ENCODE results near the gene NUB1. TPM values are rescaled to one million over a fixed set of nuclear protein-coding genes. Genes with fewer than 3 reads are reported as not detected.

Gene NUB1
- total and polyA plus RNA-seq, 7 donors, result 23.6 to 56.2 (median 46.0) TPM

DNA sequence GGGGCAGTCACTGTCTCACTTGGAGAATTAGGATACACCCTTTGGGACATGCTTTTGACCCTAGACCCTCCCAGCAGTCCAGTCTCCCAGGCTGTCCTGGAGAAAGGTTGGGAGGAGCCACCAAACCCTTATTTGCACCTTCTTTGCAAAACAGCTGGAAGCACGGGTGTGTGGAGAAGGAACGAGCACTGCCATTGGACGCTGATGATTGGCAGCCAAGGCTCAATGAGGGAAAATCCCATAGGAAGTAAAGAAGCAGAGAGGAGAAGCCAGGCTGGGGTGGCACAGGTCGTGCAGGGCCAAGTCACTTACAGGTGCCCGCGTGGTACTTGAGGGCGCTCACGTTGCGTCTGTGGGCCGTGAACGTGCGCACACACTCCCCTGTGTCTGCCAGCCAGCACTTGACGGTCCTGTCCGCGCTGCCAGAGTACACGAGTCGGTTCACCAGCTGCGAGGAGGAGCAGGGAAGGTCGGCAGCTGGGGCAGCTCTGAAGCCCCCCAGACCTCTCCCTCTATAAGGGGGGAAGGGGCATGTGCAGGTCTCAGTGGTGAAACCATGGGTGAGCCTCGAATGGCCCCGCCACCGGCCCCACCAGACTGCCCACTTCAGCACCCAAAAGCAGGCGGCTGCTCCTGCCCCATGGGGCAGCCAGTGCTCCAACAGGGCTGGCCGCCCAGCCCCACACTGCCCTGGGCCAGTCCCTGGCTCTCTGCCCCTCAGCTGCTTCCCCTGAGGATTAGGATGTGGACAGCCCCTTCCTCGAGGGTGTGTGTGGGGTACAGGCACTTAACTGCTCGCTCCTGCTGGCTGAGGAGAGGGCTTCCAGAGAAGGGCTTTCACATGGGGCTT, 43.4 kb downstream of the NUB1 start:
- Histone ChIP-seq H3K4me3 (no peak overlapping the region), H3K27me3 (ENCODE audit: insufficient read depth in 3 of 3, low read length in 2 of 3) (peaks cover 0 to 38% (median 20%) of the 10 kb centered on the region in 3 donors), H3K4me1 (peaks cover 13% of the 10 kb centered on the region), H3K27ac (no peak overlapping the region), H3K36me3 (ENCODE audit: insufficient read depth in 1 of 2, low read depth in 1 of 2) (no peaks in the 10 kb centered on the region), H3K9me3 (no peaks in the 10 kb centered on the region)
- intact Hi-C loops (cut with DNase I), result no loop called here
- ATAC-seq (peak in 1 of 4 donors; percentile 25), DNase-seq (peak in 1 of 2 donors; percentile 45)
- TF ChIP-seq, protein P1, sequence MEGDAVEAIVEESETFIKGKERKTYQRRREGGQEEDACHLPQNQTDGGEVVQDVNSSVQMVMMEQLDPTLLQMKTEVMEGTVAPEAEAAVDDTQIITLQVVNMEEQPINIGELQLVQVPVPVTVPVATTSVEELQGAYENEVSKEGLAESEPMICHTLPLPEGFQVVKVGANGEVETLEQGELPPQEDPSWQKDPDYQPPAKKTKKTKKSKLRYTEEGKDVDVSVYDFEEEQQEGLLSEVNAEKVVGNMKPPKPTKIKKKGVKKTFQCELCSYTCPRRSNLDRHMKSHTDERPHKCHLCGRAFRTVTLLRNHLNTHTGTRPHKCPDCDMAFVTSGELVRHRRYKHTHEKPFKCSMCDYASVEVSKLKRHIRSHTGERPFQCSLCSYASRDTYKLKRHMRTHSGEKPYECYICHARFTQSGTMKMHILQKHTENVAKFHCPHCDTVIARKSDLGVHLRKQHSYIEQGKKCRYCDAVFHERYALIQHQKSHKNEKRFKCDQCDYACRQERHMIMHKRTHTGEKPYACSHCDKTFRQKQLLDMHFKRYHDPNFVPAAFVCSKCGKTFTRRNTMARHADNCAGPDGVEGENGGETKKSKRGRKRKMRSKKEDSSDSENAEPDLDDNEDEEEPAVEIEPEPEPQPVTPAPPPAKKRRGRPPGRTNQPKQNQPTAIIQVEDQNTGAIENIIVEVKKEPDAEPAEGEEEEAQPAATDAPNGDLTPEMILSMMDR (IDR thresholded peaks at IDR 0.05), result no peak
- 49 to 65% (median 53%) methylated on average over 25 to 26 of the region's 26 CpGs for WGBS, 3 donors

DNA sequence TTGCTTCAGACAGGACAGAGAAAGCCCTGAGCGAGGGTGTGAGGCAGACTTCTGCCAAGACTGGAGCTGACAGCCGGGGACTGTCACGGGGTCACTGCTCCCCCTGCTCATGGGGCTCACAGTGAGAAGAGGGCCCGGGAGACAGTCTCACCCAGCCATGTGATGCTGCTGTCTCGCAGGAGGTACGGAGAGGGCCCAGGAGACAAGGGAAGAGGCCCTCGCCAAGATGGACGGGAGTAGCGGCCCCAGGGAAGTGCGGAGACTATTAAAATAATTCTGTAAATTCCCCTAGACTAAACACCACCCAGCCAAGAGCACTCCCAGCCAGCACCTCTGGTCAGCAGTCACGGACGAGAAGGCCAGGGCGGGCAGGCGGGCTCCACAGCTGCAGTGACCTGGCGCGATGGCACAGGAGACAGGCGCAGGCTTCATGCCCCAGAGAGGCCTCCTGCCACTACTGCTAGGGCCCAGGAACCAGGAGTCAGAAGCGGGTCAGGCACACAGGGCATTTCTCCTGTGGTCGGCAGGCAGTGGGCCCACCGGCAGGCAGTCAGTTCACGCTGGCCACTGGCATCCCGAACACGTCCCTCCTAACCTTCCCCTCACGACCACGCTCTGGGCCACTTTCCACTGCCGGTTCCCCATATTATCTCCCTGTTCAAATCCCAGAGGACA, 44.2 kb downstream of the NUB1 start:
- 45 to 68% (median 58%) methylated on average over 26 of the region's 26 CpGs for WGBS, 3 donors
- Histone ChIP-seq H3K4me1 (peaks cover 13% of the 10 kb centered on the region), H3K27me3 (ENCODE audit: insufficient read depth in 3 of 3, low read length in 2 of 3) (peaks cover 0 to 38% (median 20%) of the 10 kb centered on the region in 3 donors), H3K36me3 (ENCODE audit: insufficient read depth in 1 of 2, low read depth in 1 of 2) (no peaks in the 10 kb centered on the region), H3K4me3 (no peak overlapping the region), H3K27ac (no peak overlapping the region), H3K9me3 (no peaks in the 10 kb centered on the region)
- DNase-seq (peak in 1 of 2 donors; percentile 45), ATAC-seq (no peak)
- TF ChIP-seq, protein P1 (IDR thresholded peaks at IDR 0.05), result no peak
- intact Hi-C loops (cut with DNase I), result no loop called here

DNA sequence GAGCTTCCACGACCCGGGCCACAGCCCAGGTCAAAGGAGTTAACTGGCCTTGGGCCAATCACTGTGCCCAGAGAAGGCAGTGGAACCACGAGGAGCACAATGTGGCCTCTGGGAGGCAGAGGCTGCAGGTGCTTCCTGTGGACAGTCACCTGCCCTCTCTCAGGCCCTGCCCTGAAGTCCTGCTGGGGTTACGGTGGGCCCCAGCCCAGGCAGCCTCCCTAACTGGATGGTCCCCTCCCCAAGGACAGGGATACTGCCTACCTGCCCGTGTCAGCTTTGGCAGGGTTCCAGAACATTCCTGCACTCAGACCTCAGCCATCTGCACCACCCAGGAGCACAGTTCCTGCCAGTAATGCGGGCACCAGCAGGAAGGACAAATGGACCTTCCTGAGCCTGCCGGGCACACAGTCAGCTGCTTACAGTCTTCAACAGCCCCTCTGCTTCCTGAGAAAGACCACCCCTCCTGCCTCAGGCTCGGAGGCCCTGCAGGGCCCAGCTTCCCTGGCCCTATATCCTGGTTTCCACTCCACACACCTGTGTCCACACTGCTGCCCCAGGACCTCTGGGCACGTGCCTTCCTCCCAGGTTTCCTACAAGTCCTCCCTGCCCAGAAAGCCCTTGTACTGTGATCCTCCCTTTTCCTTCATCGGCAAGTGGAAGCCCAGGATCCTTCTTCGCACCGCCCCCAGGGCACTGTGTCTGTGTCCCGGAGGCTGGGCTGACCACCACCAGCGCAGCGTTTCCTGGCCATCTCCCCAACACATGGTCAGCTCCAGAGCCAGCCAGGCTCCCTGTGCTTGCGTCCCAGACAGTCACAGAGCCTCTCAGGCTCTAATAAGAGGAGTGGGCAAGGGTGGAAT, 44.9 kb downstream of the NUB1 start:
- no peak overlapping the region for H3K4me3 ChIP-seq
- no peak overlapping the region for H3K27ac ChIP-seq
- DNase-seq (peak in 1 of 2 donors; percentile 47), ATAC-seq (no peak)
- no peaks in the 10 kb centered on the region for H3K9me3 ChIP-seq
- H3K27me3 ChIP-seq (ENCODE audit: insufficient read depth in 3 of 3, low read length in 2 of 3), result peaks cover 0 to 30% (median 19%) of the 10 kb centered on the region in 3 donors
- no peaks in the 10 kb centered on the region for H3K36me3 ChIP-seq (ENCODE audit: insufficient read depth in 1 of 2, low read depth in 1 of 2)
- TF ChIP-seq, protein P1 (IDR thresholded peaks at IDR 0.05), result no peak
- intact Hi-C loops (cut with DNase I), result no loop called here
- 44 to 54% (median 51%) methylated on average over 16 of the region's 16 CpGs for WGBS, 3 donors
- H3K4me1 ChIP-seq, result peaks cover 9% of the 10 kb centered on the region

DNA sequence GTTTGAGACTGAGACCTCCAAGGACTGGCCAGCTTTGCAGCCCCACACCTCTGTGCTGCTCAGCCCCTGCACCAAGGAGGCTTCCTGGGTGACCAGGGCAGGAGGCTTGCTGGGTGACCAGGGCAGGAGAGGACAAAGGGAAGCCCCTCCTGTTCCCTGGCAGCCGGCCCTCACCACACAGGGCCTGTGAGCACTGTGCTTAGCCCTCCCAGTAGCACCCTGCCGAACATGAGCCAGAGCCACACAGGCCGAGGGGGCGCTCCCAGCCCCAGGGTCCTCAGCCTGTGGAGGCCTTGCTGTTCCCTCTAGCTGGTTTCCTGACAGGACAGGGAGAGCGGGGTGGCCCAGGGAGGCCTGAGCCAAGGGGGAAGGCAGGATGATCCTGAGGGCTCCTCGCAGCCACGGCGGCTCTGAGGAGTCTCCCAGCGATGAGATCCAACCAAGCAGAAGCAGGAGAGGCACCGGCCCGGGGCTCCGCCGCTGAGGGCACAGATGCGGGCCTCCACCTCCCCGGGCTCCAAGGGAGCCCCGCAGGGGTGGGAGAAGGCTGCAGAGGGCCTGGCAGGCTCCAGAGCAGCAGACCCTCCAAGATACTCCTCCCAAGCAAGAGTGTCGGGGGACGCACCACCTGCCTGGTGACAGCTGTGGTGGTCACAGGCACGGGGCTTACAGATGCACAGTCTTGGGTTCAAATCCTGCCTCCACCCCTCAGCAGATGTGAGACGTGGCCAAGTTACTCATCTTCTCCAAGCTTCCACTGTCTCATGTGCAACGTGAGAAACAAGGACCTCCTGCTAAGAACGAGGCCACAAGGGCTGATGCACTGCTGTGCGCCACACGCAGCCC, 45.8 kb downstream of the NUB1 start:
- Histone ChIP-seq H3K9me3 (no peaks in the 10 kb centered on the region), H3K36me3 (ENCODE audit: insufficient read depth in 1 of 2, low read depth in 1 of 2) (no peaks in the 10 kb centered on the region), H3K4me3 (no peak overlapping the region), H3K27me3 (ENCODE audit: insufficient read depth in 3 of 3, low read length in 2 of 3) (peaks cover 0 to 22% (median 11%) of the 10 kb centered on the region in 3 donors), H3K4me1 (no peaks in the 10 kb centered on the region), H3K27ac (no peak overlapping the region)
- 82 to 86% (median 83%) methylated on average over 23 to 24 of the region's 24 CpGs for WGBS, 3 donors
- TF ChIP-seq, protein P1 (IDR thresholded peaks at IDR 0.05), result no peak
- DNase-seq (peak in 1 of 2 donors; percentile 46), ATAC-seq (no peak)
- intact Hi-C loops (cut with DNase I), result no loop called here
